GM10847 (cell line): ENCODE data around the gene PGM5.

Experiments
- POLR2A ChIP-seq: IDR thresholded peaks from 2 replicates; pipeline ENCODE4 v1.6.1; 2011; ENCODE audit not compliant: insufficient read length; ENCODE audit errors: extremely low read depth

Gene PGM5

GRCh38 chr9:68551191-68551590, 194.8 kb downstream of the PGM5 start:
- TF ChIP-seq POLR2A, result no peak

DNA sequence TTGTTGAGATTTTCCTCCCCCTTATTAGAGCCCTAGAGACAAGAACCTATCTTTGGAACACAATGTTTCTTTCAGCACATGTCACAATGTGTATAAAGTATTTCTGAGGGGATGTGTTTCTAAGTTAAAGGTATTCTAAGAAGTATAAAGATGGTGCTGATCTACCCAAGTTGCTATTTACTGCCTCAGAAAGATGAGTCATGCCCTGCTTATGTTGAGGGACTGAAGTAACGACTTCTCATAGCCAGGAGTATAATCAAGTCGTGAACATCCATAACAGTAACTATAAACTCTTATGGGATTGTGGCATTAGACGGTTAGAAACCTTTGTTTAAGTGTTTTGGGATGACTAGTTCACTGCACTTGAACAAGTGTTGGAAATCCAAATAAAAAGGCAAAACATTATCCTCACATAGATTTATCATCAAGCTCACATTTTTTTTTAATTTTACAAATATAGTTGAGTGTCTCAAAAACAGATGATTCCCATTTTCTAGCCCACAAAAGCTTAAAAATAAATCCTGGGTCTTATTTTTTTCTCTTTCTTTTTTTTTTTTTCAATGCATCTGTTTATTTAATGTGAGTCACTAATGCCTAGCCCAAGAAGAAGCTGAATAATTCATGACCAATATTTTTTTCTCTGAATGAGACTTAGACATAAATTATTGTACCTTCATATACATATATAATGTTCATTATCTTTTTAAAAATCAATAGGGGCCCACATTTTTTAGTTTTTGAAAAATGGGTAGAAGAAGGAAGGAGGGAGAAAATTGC, 196.5 kb downstream of the PGM5 start:
- TF ChIP-seq POLR2A, result no peak

DNA sequence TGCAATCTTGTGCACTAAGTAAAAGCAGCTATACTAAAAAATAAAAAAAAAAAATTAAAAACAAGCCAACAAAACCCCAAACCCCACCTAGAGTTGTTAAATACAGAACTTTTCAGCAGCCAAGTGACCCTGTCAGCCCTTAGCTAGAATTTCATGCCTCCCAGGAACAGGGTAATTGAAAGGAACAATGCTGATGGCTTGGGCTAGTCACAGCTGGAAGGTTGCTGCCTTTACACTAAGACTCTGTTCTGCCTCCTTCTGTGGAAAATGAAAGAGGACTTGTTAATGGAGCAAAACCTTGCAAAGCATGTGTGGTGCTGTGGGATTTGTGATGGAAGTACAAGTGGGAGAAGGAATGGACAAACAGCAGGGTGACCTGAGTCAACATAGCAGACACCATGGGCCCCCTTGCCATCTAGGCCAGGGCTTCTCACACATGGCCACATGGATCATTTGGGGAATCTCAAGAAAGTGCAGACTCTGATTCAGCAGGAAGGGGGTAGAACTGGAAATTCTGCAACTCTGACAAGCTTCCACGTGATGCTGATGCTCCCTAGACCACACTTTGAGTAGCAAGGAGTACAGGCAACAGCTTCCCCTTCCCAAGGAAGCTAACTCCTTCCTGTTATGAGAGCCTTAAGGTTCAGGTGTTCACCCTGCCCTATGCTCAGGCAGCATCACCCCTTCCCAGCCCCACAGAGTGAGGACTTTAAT, 199.2 kb downstream of the PGM5 start:
- no peak for TF ChIP-seq POLR2A

DNA sequence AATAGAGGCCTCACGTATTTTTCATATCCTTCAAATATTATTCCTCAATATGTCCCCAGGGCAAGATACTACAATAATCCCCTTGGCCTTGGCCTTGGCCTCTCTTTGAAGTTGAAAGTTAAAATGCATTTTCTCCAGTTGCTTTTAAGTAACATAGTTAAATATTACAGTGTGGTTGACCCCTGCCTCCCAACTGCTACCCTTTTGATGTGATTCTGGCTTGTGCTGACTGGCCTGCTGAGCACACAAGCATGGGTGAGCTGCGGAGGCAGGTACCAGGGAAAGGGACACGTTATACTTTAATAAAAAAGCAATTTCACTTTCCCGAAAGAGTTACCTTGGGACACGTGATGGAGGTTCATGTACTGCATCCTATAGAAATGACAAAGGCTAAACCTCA, 202.1 kb downstream of the PGM5 start:
- no peak for TF ChIP-seq POLR2A

- TF ChIP-seq POLR2A, result no peak
Measured at GRCh38 chr9:68560071-68560844, 203.8 kb downstream of the PGM5 start.

DNA sequence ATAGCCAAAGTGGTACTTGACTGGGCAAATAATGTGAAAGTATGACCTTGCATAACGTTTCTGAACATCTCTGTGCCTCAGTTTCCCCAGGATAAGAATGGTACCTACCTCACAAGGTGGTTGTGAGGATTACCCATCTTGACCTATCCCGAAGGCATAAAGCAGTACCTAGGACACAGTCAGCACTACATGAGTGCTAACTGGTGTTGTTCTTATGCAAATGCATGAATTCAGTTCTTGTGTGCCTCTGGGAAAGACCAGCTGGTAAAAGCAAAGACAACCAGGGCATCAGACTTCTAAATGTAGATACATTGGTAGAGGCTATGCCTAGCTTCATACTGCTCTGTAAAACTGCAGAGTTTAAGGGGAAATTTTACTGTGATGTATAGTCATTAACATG, 206.1 kb downstream of the PGM5 start:
- TF ChIP-seq POLR2A, result no peak

- no peak for TF ChIP-seq POLR2A
Measured at GRCh38 chr9:68567565-68567964, 211.2 kb downstream of the PGM5 start.

GRCh38 chr9:68574150-68574549, 217.7 kb downstream of the PGM5 start:
- TF ChIP-seq POLR2A, result no peak

- no peak for TF ChIP-seq POLR2A
Measured at GRCh38 chr9:68575817-68576216, 219.4 kb downstream of the PGM5 start.

- no peak for TF ChIP-seq POLR2A
Measured at GRCh38 chr9:68577774-68578591, 221.6 kb downstream of the PGM5 start.
